ENCODE data around the gene GPX4. TPM values are rescaled to one million over a fixed set of nuclear protein-coding genes. Genes with fewer than 3 reads are reported as not detected.

The GPX4 gene
- total and polyA plus RNA-seq, 9 of the 15 experiments (the other 6 are each of a cell fraction or from before 2014, with no cell fraction given) = 61.4 to 661 (median 349) TPM

- TF ChIP-seq ZNF592 (IDR thresholded peaks at IDR 0.05) (peak; percentile 52), ZNF41 (CRISPR knock-in tag; conservative IDR thresholded peaks at IDR 0.05) (no peak), IFI16 (CRISPR knock-in tag; IDR thresholded peaks at IDR 0.05) (no peak), RBM14 (IDR thresholded peaks at IDR 0.05; ENCODE audit: borderline replicate concordance, insufficient read depth, low read depth, low read length) (no peak), SMAD3 (CRISPR knock-in tag; conservative IDR thresholded peaks at IDR 0.05) (no peak), ZFX (CRISPR knock-in tag; IDR thresholded peaks at IDR 0.05) (peak; percentile 85), PHF21A (IDR thresholded peaks at IDR 0.05; ENCODE audit: borderline replicate concordance, low read depth) (no peak), U2AF1 (optimal IDR thresholded peaks at IDR 0.05; ENCODE audit: low read depth, low read length) (no peak), MBD2 (IDR thresholded peaks at IDR 0.05; ENCODE audit: borderline replicate concordance, low read depth) (no peak), TAL1 (IDR thresholded peaks at IDR 0.05) (peak; percentile 73), PRDM10 (IDR thresholded peaks at IDR 0.05; ENCODE audit: partially characterized antibody) (no peak), TBL1XR1 (IDR thresholded peaks at IDR 0.05; ENCODE audit: low read length in 2 of 2) (0 out of 4 replicates have a peak, but pooled peaks of 1 of the 2 experiments have one; percentile 15), ZC3H4 (CRISPR knock-in tag; IDR thresholded peaks at IDR 0.05; ENCODE audit: borderline replicate concordance) (peak; percentile 56; the same call in 1 of the 2 replicates), CTBP1 (IDR thresholded peaks at IDR 0.05; ENCODE audit: borderline replicate concordance) (peak; percentile 65; the same call in 1 of the 2 replicates), ESRRB (CRISPR knock-in tag; IDR thresholded peaks at IDR 0.05; ENCODE audit: borderline replicate concordance) (no peak), ZNF766 (CRISPR knock-in tag; conservative IDR thresholded peaks at IDR 0.05) (no peak), SAFB (IDR thresholded peaks at IDR 0.05; ENCODE audit: borderline replicate concordance, low read depth, low read length) (no peak), ZBTB34 (CRISPR knock-in tag; IDR thresholded peaks at IDR 0.05) (no peak)
Measured at GRCh38 chr19:1073063-1073955, 30.5 kb upstream of the GPX4 start (continued).
